H9 (cell line): Measurements from ENCODE around the gene TFAM. TPM values are rescaled to one million over a fixed set of nuclear protein-coding genes. Genes with fewer than 3 reads are reported as not detected.

Experiments used
- DNase-seq: peaks from one replicate; pipeline ENCODE4 v3.0.0-alpha.2; 2017
- H2AFZ ChIP-seq: one replicate; pipeline ENCODE4 v1.6.1; 2013; ENCODE audit warnings: mild to moderate bottlenecking, low read length, control low read depth, moderate library complexity
- H2AK5ac ChIP-seq: 2 replicates; pipeline ENCODE4 v1.6.1; 2013; ENCODE audit warnings: low read length, control low read depth, mixed read lengths; ENCODE audit not compliant: insufficient read length
- H2BK120ac ChIP-seq: one replicate; pipeline ENCODE4 v1.6.1; 2013; ENCODE audit warnings: low read depth, mild to moderate bottlenecking, low read length, control low read depth, inconsistent platforms; ENCODE audit not compliant: poor library complexity, severe bottlenecking
- H2BK12ac ChIP-seq: 2 replicates; pipeline ENCODE4 v1.6.1; 2013; ENCODE audit warnings: low read length, control low read depth, mixed read lengths, low read depth; ENCODE audit not compliant: insufficient read length
- H2BK15ac ChIP-seq: 2 replicates; pipeline ENCODE4 v1.6.1; 2013; ENCODE audit warnings: low read depth, low read length, control low read depth
- H2BK20ac ChIP-seq: one replicate; pipeline ENCODE4 v1.6.1; 2013; ENCODE audit warnings: low read depth, mild to moderate bottlenecking, low read length, control low read depth, inconsistent platforms; ENCODE audit not compliant: poor library complexity, severe bottlenecking
- H2BK5ac ChIP-seq: 2 replicates; pipeline ENCODE4 v1.6.1; 2013; ENCODE audit warnings: low read length, control low read depth, mixed read lengths; ENCODE audit not compliant: insufficient read length
- H3K14ac ChIP-seq: 2 replicates; pipeline ENCODE4 v1.6.1; 2013; ENCODE audit warnings: low read length, control low read depth; ENCODE audit not compliant: insufficient read depth
- H3K18ac ChIP-seq: 2 replicates; pipeline ENCODE4 v1.6.1; 2013; ENCODE audit warnings: low read depth, mild to moderate bottlenecking, mixed read lengths, low read length, control low read depth; ENCODE audit not compliant: insufficient read length
- H3K23ac ChIP-seq: 2 replicates; pipeline ENCODE4 v1.6.1; 2013; ENCODE audit warnings: low read length, control low read depth, mixed read lengths, low read depth; ENCODE audit not compliant: insufficient read length
- H3K23me2 ChIP-seq: 2 replicates; pipeline ENCODE4 v1.6.1; 2013; ENCODE audit warnings: low read depth, mild to moderate bottlenecking, mixed read lengths, low read length, control low read depth; ENCODE audit not compliant: insufficient read length, poor library complexity, severe bottlenecking
- H3K27ac ChIP-seq: 2 replicates; pipeline ENCODE4 v1.5.1; 2013; ENCODE audit warnings: low read length, control low read depth, mixed read lengths, low read depth; ENCODE audit not compliant: insufficient read length
- H3K27me3 ChIP-seq: 2 replicates; pipeline ENCODE4 v1.6.1; 2013; ENCODE audit warnings: low read length, control low read depth, inconsistent platforms; ENCODE audit not compliant: insufficient read depth
- H3K4ac ChIP-seq: 2 replicates; pipeline ENCODE4 v1.6.1; 2013; ENCODE audit warnings: low read depth, mild to moderate bottlenecking, control low read depth, inconsistent platforms, low read length, moderate library complexity
- H3K4me1 ChIP-seq: 2 replicates; pipeline ENCODE4 v1.6.1; 2013; ENCODE audit warnings: low read length, control low read depth, inconsistent platforms; ENCODE audit not compliant: insufficient read depth
- H3K4me2 ChIP-seq: 2 replicates; pipeline ENCODE4 v1.6.1; 2013; ENCODE audit warnings: low read length, control low read depth, mixed read lengths; ENCODE audit not compliant: insufficient read length, insufficient read depth
- H3K56ac ChIP-seq: 2 replicates; pipeline ENCODE4 v1.6.1; 2013; ENCODE audit warnings: low read depth, mild to moderate bottlenecking, mixed read lengths, low read length, control low read depth; ENCODE audit not compliant: insufficient read length
- H3K79me1 ChIP-seq: 2 replicates; pipeline ENCODE4 v1.6.1; 2013; ENCODE audit warnings: low read depth, mild to moderate bottlenecking, moderate library complexity, low read length, control low read depth, inconsistent platforms; ENCODE audit not compliant: insufficient read depth, poor library complexity, severe bottlenecking
- H3K79me2 ChIP-seq: 2 replicates; pipeline ENCODE4 v1.6.1; 2013; ENCODE audit warnings: low read length, control low read depth, inconsistent platforms; ENCODE audit not compliant: insufficient read depth
- H3K9ac ChIP-seq: 2 replicates; pipeline ENCODE4 v1.6.1; 2013; ENCODE audit warnings: low read length, control low read depth, mixed read lengths; ENCODE audit not compliant: insufficient read length; ENCODE audit errors: extremely low read depth
- H3K9me3 ChIP-seq: one replicate; pipeline ENCODE4 v1.6.1; 2013; ENCODE audit warnings: low read depth, low read length, inconsistent platforms; ENCODE audit not compliant: control insufficient read depth
- H3T11ph ChIP-seq: one replicate; pipeline ENCODE4 v1.6.1; 2013; ENCODE audit warnings: mild to moderate bottlenecking, low read length, control low read depth, inconsistent platforms
- H4K20me1 ChIP-seq: one replicate; pipeline ENCODE4 v1.6.1; 2013; ENCODE audit not compliant: control insufficient read depth, insufficient read length, insufficient read depth
- H4K5ac ChIP-seq: 2 replicates; pipeline ENCODE4 v1.6.1; 2013; ENCODE audit warnings: low read depth, mild to moderate bottlenecking, mixed read lengths, low read length, control low read depth; ENCODE audit not compliant: insufficient read length
- H4K8ac ChIP-seq: replicated peaks from 2 replicates; pipeline ENCODE4 v1.6.1; 2013; ENCODE audit warnings: low read length, control low read depth, mixed read lengths, low read depth; ENCODE audit not compliant: insufficient read length
- H4K91ac ChIP-seq: 2 replicates; pipeline ENCODE4 v1.6.1; 2013; ENCODE audit warnings: low read depth, mild to moderate bottlenecking, moderate library complexity, mixed read lengths, low read length, control low read depth; ENCODE audit not compliant: insufficient read length
- H3K27ac Mint-ChIP-seq, 3 experiments: 2 replicates in 2 of 3; 3 replicates in 1 of 3; pipeline ENCODE4 v1.8.0; 2020 to 2021; ENCODE audit warnings: mixed read lengths in 3 of 3, mild to moderate bottlenecking in 1 of 3, moderate library complexity in 1 of 3
- H3K27me3 Mint-ChIP-seq: 2 replicates; pipeline ENCODE4 v1.8.0; 2021; ENCODE audit warnings: low read depth, mild to moderate bottlenecking, moderate library complexity, mixed read lengths
- H3K36me3 Mint-ChIP-seq, 3 experiments: 2 replicates in 2 of 3; 3 replicates in 1 of 3; pipeline ENCODE4 v1.8.0; 2020 to 2021; ENCODE audit warnings: low read depth in 3 of 3, mixed read lengths in 3 of 3; ENCODE audit not compliant: insufficient read depth in 1 of 3
- H3K4me1 Mint-ChIP-seq, 2 experiments: 2 replicates each; pipeline ENCODE4 v1.8.0; 2020; ENCODE audit warnings: mixed read lengths in 2 of 2
- H3K4me3 Mint-ChIP-seq, 2 experiments: 2 replicates in 1 of 2; 3 replicates in 1 of 2; pipeline ENCODE4 v1.8.0; 2020 to 2021; ENCODE audit warnings: mild to moderate bottlenecking in 2 of 2, mixed read lengths in 2 of 2, moderate library complexity in 1 of 2
- H3K9me3 Mint-ChIP-seq, 2 experiments: 2 replicates in 1 of 2; 3 replicates in 1 of 2; pipeline ENCODE4 v1.8.0; 2020; ENCODE audit warnings: mild to moderate bottlenecking in 2 of 2, mixed read lengths in 2 of 2, moderate library complexity in 1 of 2
- CTCF ChIP-seq: fragments of 200-600 bp; sonication (generic); conservative IDR thresholded peaks from 3 replicates; pipeline ENCODE4 v1.8.0; 2021; ENCODE audit warnings: antibody characterized with exemption, mild to moderate bottlenecking
- WGBS: extraction: QIAGEN DNeasy Blood & Tissue Kit; methylation state at CpG from one replicate; pipeline ENCODE4 v1.1.7; 2013; ENCODE audit warnings: missing lambda C conversion rate, low lambda C conversion rate, mixed read lengths; ENCODE audit not compliant: insufficient read length; ENCODE audit errors: extremely low coverage; 5-methylcytosine and 5-hydroxymethylcytosine counted together
- total RNA-seq: library from RNA; stranded (reverse); gene quantifications from 2 replicates; pipeline ENCODE4 v1.2.1, GENCODE V29; 2021

The TFAM gene
- total RNA-seq, 1 experiment from 2014 or later, result 144 TPM

GRCh38 chr10:58359541-58359940, 25.7 kb upstream of the TFAM start:
- Mint-ChIP-seq H3K4me1 (peaks cover 0 to 11% of the 10 kb centered on the region in 2 experiments; a peak in 2 of 4 replicates), H3K27me3 (no peaks in the 10 kb centered on the region), H3K36me3 (peaks cover 0 to 3% (median 0%) of the 10 kb centered on the region in 3 experiments; a peak in 1 of 7 replicates), H3K27ac (no peak overlapping the region; a peak in 1 of 7 replicates), H3K9me3 (no peaks in the 10 kb centered on the region), H3K4me3 (no peak overlapping the region)
- Histone ChIP-seq H3K79me1 (no peaks in the 10 kb centered on the region), H2BK20ac (no peak overlapping the region), H4K8ac (no peak overlapping the region), H4K91ac (no peak overlapping the region), H3K23me2 (no peaks in the 10 kb centered on the region), H3K4me2 (no peak overlapping the region), H3K27me3 (no peaks in the 10 kb centered on the region), H3T11ph (no peak overlapping the region), H3K9ac (no peak overlapping the region), H2BK120ac (no peak overlapping the region), H3K9me3 (no peaks in the 10 kb centered on the region), H2BK5ac (no peak overlapping the region), H2BK15ac (no peak overlapping the region), H3K23ac (no peak overlapping the region), H4K5ac (no peak overlapping the region), H2BK12ac (no peak overlapping the region), H3K79me2 (no peaks in the 10 kb centered on the region), H3K14ac (no peak overlapping the region), H3K4me1 (no peaks in the 10 kb centered on the region; the same call in 1 of the 2 replicates), H4K20me1 (no peaks in the 10 kb centered on the region), H3K56ac (no peak overlapping the region), H2AFZ (no peak overlapping the region), H3K4ac (no peak overlapping the region), H3K27ac (no peak overlapping the region), H3K18ac (no peak overlapping the region), H2AK5ac (no peak overlapping the region)
- no peak for TF ChIP-seq CTCF
- no peak for DNase-seq
- no CpG with 5 or more reads among the region's 3 CpGs for WGBS
